ENCODE measurements around the gene MMP15.

- TF ChIP-seq CTCF (IDR thresholded peaks at IDR 0.05), result no peak
- no peak for TF ChIP-seq EZH2 (IDR thresholded peaks at IDR 0.05)
- TF ChIP-seq EZH2phosphoT487 (IDR thresholded peaks at IDR 0.05), result no peak
These were observed 23.7 kb upstream of the MMP15 start for GRCh38 chr16:58001781-58002415.

Data from neural progenitor cell (in vitro differentiated cells).